ENCODE data around the gene RBPJL. TPM values are rescaled to one million over a fixed set of nuclear protein-coding genes. Genes with fewer than 3 reads are reported as not detected.

Gene RBPJL
- total and polyA plus RNA-seq, 2 of the 13 experiments (the other 11 are each of a cell fraction or from before 2014, with no cell fraction given): not detected

- TF ChIP-seq NR2F2 (IDR thresholded peaks at IDR 0.05; ENCODE audit: borderline replicate concordance, low read depth): no peak
- peak; percentile 98 for TF ChIP-seq RAD21 (CRISPR knock-in tag; IDR thresholded peaks at IDR 0.05)
- TF ChIP-seq RARA (CRISPR knock-in tag; IDR thresholded peaks at IDR 0.05): 0 out of 2 replicates have a peak, but pooled peaks have one; percentile 17
- TF ChIP-seq FOXJ3 (CRISPR knock-in tag; IDR thresholded peaks at IDR 0.05; ENCODE audit: borderline replicate concordance): 0 out of 2 replicates have a peak, but pooled peaks have one; percentile 31
- TF ChIP-seq AGO2 (optimal IDR thresholded peaks at IDR 0.05; ENCODE audit: low read depth, low read length): no peak
- 0 out of 2 replicates have a peak, but pooled peaks have one; percentile 64 for TF ChIP-seq ZNF766 (CRISPR knock-in tag; IDR thresholded peaks at IDR 0.05; ENCODE audit: borderline replicate concordance)
- TF ChIP-seq RNF219 (CRISPR knock-in tag; IDR thresholded peaks at IDR 0.05): no peak
- TF ChIP-seq, protein P1, sequence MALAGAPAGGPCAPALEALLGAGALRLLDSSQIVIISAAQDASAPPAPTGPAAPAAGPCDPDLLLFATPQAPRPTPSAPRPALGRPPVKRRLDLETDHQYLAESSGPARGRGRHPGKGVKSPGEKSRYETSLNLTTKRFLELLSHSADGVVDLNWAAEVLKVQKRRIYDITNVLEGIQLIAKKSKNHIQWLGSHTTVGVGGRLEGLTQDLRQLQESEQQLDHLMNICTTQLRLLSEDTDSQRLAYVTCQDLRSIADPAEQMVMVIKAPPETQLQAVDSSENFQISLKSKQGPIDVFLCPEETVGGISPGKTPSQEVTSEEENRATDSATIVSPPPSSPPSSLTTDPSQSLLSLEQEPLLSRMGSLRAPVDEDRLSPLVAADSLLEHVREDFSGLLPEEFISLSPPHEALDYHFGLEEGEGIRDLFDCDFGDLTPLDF (CRISPR knock-in tag; IDR thresholded peaks at IDR 0.05): no peak
- peak; percentile 67; the same call in 1 of the 2 replicates for TF ChIP-seq SP140L (CRISPR knock-in tag; IDR thresholded peaks at IDR 0.05; ENCODE audit: borderline replicate concordance)
- TF ChIP-seq, protein P2, sequence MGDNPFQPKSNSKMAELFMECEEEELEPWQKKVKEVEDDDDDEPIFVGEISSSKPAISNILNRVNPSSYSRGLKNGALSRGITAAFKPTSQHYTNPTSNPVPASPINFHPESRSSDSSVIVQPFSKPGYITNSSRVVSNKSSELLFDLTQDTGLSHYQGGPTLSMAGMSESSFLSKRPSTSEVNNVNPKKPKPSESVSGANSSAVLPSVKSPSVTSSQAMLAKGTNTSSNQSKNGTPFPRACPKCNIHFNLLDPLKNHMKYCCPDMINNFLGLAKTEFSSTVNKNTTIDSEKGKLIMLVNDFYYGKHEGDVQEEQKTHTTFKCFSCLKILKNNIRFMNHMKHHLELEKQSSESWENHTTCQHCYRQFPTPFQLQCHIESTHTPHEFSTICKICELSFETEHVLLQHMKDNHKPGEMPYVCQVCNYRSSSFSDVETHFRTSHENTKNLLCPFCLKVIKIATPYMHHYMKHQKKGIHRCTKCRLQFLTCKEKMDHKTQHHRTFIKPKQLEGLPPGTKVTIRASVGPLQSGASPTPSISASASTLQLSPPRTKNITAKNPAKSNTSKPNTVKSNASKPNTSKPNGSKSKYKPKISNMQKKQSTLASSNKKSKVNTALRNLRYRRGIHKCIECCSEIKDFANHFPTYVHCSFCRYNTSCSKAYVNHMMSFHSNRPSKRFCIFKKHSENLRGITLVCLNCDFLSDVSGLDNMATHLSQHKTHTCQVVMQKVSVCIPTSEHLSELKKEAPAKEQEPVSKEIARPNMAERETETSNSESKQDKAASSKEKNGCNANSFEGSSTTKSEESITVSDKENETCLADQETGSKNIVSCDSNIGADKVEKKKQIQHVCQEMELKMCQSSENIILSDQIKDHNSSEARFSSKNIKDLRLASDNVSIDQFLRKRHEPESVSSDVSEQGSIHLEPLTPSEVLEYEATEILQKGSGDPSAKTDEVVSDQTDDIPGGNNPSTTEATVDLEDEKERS (CRISPR knock-in tag; IDR thresholded peaks at IDR 0.05): no peak
- TF ChIP-seq, protein P3, sequence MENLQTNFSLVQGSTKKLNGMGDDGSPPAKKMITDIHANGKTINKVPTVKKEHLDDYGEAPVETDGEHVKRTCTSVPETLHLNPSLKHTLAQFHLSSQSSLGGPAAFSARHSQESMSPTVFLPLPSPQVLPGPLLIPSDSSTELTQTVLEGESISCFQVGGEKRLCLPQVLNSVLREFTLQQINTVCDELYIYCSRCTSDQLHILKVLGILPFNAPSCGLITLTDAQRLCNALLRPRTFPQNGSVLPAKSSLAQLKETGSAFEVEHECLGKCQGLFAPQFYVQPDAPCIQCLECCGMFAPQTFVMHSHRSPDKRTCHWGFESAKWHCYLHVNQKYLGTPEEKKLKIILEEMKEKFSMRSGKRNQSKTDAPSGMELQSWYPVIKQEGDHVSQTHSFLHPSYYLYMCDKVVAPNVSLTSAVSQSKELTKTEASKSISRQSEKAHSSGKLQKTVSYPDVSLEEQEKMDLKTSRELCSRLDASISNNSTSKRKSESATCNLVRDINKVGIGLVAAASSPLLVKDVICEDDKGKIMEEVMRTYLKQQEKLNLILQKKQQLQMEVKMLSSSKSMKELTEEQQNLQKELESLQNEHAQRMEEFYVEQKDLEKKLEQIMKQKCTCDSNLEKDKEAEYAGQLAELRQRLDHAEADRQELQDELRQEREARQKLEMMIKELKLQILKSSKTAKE (CRISPR knock-in tag; IDR thresholded peaks at IDR 0.05; ENCODE audit: borderline replicate concordance): no peak
- no peak for TF ChIP-seq ZBTB39 (CRISPR knock-in tag; IDR thresholded peaks at IDR 0.05)
- no peak for TF ChIP-seq PCBP2 (optimal IDR thresholded peaks at IDR 0.05; ENCODE audit: low read depth, low read length, poor library complexity, severe bottlenecking)
- no peak for TF ChIP-seq ZNF879 (CRISPR knock-in tag; IDR thresholded peaks at IDR 0.05)
- TF ChIP-seq CBFB (CRISPR knock-in tag; IDR thresholded peaks at IDR 0.05): 0 out of 2 replicates have a peak, but pooled peaks have one; percentile 46
- TF ChIP-seq ZNF850 (CRISPR knock-in tag; conservative IDR thresholded peaks at IDR 0.05): no peak
- TF ChIP-seq ZNF567 (CRISPR knock-in tag; IDR thresholded peaks at IDR 0.05; ENCODE audit: borderline replicate concordance): no peak
- TF ChIP-seq HMG20B (CRISPR knock-in tag; conservative IDR thresholded peaks at IDR 0.05): no peak; the same call in 1 of the 2 replicates
- TF ChIP-seq SNAI1 (CRISPR knock-in tag; IDR thresholded peaks at IDR 0.05; ENCODE audit: borderline replicate concordance): no peak
Measured at GRCh38 chr20:45322952-45323383, 16.3 kb downstream of the RBPJL start (continued).

All from HepG2 (cell line).